Osteoblast (primary cell): Measurements from ENCODE around the gene PIGV. TPM values are rescaled to one million over a fixed set of nuclear protein-coding genes. Genes with fewer than 3 reads are reported as not detected.

Experiments
- DNase-seq: peaks from one replicate; pipeline ENCODE4 v3.0.0; 2011; ENCODE audit warnings: low spot score, mixed read lengths; ENCODE audit not compliant: insufficient read length; ENCODE audit errors: missing footprints
- H2AFZ ChIP-seq: 2 replicates; pipeline ENCODE4 v1.6.0; 2011; ENCODE audit warnings: mild to moderate bottlenecking, low read length
- H3K27ac ChIP-seq: 2 replicates; pipeline ENCODE4 v1.5.1; 2011; ENCODE audit warnings: mild to moderate bottlenecking, low read depth, low read length, moderate library complexity
- H3K27me3 ChIP-seq: 2 replicates; pipeline ENCODE4 v1.6.0; 2012; ENCODE audit warnings: mild to moderate bottlenecking, control low read depth, inconsistent platforms, low read length, moderate library complexity; ENCODE audit not compliant: insufficient read depth
- H3K36me3 ChIP-seq: 2 replicates; pipeline ENCODE4 v1.5.1; 2011; ENCODE audit warnings: mild to moderate bottlenecking, low read length, control low read depth, moderate library complexity; ENCODE audit not compliant: insufficient read depth
- H3K4me1 ChIP-seq: 2 replicates; pipeline ENCODE4 v1.5.1; 2011; ENCODE audit warnings: mild to moderate bottlenecking, low read length, control low read depth, moderate library complexity; ENCODE audit not compliant: insufficient read depth
- H3K4me2 ChIP-seq: 2 replicates; pipeline ENCODE4 v1.6.0; 2011; ENCODE audit warnings: mild to moderate bottlenecking, low read length; ENCODE audit not compliant: insufficient read depth
- H3K4me3 ChIP-seq: fragments of 200-600 bp; sonication (generic); 3 replicates; pipeline ENCODE4 v1.5.1; 2012; ENCODE audit warnings: mild to moderate bottlenecking, low read length, inconsistent platforms; ENCODE audit not compliant: insufficient read depth
- H3K79me2 ChIP-seq: 2 replicates; pipeline ENCODE4 v1.6.0; 2012; ENCODE audit warnings: mild to moderate bottlenecking, low read length, control low read depth, inconsistent platforms; ENCODE audit not compliant: insufficient read depth
- H3K9me3 ChIP-seq: 2 replicates; pipeline ENCODE4 v1.5.1; 2011; ENCODE audit warnings: low read depth, low read length, control low read depth
- H4K20me1 ChIP-seq: 2 replicates; pipeline ENCODE4 v1.6.0; 2012; ENCODE audit warnings: mild to moderate bottlenecking, low read length, control low read depth; ENCODE audit not compliant: insufficient read depth
- total RNA-seq: library from RNA; depleted of rRNA; stranded (reverse); fragments of >200 nt; gene quantifications from 2 replicates; pipeline ENCODE4 v1.2.3, GENCODE V29; 2012
- TF ChIP-seq, protein P1 (sequence below): IDR thresholded peaks from 2 replicates; pipeline ENCODE4 v1.5.1; 2011; ENCODE audit warnings: mild to moderate bottlenecking, low read depth, low read length, moderate library complexity; ENCODE audit errors: extremely low read depth

Gene PIGV
- total RNA-seq, 1 donor, result 18.1 TPM

GRCh38 chr1:26748351-26748750, 39.4 kb upstream of the PIGV start:
- TF ChIP-seq, protein P1, sequence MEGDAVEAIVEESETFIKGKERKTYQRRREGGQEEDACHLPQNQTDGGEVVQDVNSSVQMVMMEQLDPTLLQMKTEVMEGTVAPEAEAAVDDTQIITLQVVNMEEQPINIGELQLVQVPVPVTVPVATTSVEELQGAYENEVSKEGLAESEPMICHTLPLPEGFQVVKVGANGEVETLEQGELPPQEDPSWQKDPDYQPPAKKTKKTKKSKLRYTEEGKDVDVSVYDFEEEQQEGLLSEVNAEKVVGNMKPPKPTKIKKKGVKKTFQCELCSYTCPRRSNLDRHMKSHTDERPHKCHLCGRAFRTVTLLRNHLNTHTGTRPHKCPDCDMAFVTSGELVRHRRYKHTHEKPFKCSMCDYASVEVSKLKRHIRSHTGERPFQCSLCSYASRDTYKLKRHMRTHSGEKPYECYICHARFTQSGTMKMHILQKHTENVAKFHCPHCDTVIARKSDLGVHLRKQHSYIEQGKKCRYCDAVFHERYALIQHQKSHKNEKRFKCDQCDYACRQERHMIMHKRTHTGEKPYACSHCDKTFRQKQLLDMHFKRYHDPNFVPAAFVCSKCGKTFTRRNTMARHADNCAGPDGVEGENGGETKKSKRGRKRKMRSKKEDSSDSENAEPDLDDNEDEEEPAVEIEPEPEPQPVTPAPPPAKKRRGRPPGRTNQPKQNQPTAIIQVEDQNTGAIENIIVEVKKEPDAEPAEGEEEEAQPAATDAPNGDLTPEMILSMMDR, result no peak
- H3K27me3 ChIP-seq, result no peaks in the 10 kb centered on the region
- no peak for DNase-seq
- H2AFZ ChIP-seq, result no peak overlapping the region
- peaks cover 77% of the 10 kb centered on the region for H3K79me2 ChIP-seq
- no peaks in the 10 kb centered on the region for H3K9me3 ChIP-seq
- peaks cover 14% of the 10 kb centered on the region for H4K20me1 ChIP-seq
- H3K4me3 ChIP-seq, result no peak overlapping the region
- H3K4me2 ChIP-seq, result no peak overlapping the region
- peaks cover 19% of the 10 kb centered on the region for H3K4me1 ChIP-seq
- H3K27ac ChIP-seq, result no peak overlapping the region
- peaks cover 31% of the 10 kb centered on the region for H3K36me3 ChIP-seq

DNA sequence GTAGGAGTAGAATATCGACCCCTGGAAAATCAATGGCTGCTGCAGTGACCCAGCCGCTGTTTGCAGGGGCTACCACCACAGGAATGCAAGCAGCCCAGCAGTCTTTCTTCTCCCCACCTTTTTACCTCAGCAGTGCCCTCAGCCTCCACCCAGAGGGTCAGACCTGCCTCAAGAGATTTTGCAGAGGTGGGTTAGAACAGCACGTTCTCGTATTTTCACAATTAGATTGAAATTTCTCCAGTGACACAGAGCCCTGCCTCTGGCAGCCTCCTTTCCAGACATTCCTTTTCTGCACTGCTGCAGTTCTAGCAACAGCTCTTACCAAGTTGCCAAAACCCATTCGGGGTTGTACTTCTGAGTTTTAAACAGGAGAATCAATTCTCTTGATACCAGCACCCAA, 38.3 kb upstream of the PIGV start:
- H3K36me3 ChIP-seq, result peaks cover 35% of the 10 kb centered on the region
- H4K20me1 ChIP-seq, result peaks cover 22% of the 10 kb centered on the region
- no peak overlapping the region for H3K4me3 ChIP-seq
- peaks cover 86% of the 10 kb centered on the region for H3K79me2 ChIP-seq
- no peaks in the 10 kb centered on the region for H3K9me3 ChIP-seq
- no peak overlapping the region for H3K4me2 ChIP-seq
- TF ChIP-seq, protein P1, result no peak
- no peak for DNase-seq
- H2AFZ ChIP-seq, result no peak overlapping the region
- H3K4me1 ChIP-seq, result peaks cover 11% of the 10 kb centered on the region
- H3K27ac ChIP-seq, result no peak overlapping the region
- H3K27me3 ChIP-seq, result no peaks in the 10 kb centered on the region

- Histone ChIP-seq H3K27ac (no peak overlapping the region), H3K4me2 (no peak overlapping the region), H3K36me3 (peaks cover 39% of the 10 kb centered on the region), H3K79me2 (peaks cover 92% of the 10 kb centered on the region), H2AFZ (no peak overlapping the region), H3K27me3 (no peaks in the 10 kb centered on the region), H3K9me3 (no peaks in the 10 kb centered on the region), H4K20me1 (peaks cover 22% of the 10 kb centered on the region), H3K4me1 (peaks cover under 1% of the 10 kb centered on the region), H3K4me3 (no peak overlapping the region)
- no peak for DNase-seq
- TF ChIP-seq, protein P1, result no peak
Observed at GRCh38 chr1:26750428-26750827, 37.3 kb upstream of the PIGV start.

- no peaks in the 10 kb centered on the region for H3K27me3 ChIP-seq
- no peak overlapping the region for H3K27ac ChIP-seq
- peaks cover 86% of the 10 kb centered on the region for H3K79me2 ChIP-seq
- no peaks in the 10 kb centered on the region for H3K9me3 ChIP-seq
- H4K20me1 ChIP-seq, result peaks cover 22% of the 10 kb centered on the region
- no peak for DNase-seq
- no peaks in the 10 kb centered on the region for H3K4me1 ChIP-seq
- no peak overlapping the region for H3K4me3 ChIP-seq
- no peak overlapping the region for H3K4me2 ChIP-seq
- H2AFZ ChIP-seq, result no peak overlapping the region
- TF ChIP-seq, protein P1, result no peak
- peaks cover 43% of the 10 kb centered on the region for H3K36me3 ChIP-seq
Observed at GRCh38 chr1:26752519-26752918, 35.2 kb upstream of the PIGV start.
